GM21381 (cell line): ENCODE results near the gene HPSE2.
"Not testable (repeated sequence)": the region's sequence is repeated elsewhere in the genome, so short reads cannot be mapped to it uniquely, and the experiment has no call there.

Experiments used
- ATAC-seq: cut with Tn5 transposase; IDR thresholded peaks from one replicate; pipeline ENCODE4 v1.9.1; 2021; ENCODE audit warnings: mild to moderate bottlenecking, moderate library complexity; ENCODE audit not compliant: unreplicated experiment

HPSE2 gene

DNA sequence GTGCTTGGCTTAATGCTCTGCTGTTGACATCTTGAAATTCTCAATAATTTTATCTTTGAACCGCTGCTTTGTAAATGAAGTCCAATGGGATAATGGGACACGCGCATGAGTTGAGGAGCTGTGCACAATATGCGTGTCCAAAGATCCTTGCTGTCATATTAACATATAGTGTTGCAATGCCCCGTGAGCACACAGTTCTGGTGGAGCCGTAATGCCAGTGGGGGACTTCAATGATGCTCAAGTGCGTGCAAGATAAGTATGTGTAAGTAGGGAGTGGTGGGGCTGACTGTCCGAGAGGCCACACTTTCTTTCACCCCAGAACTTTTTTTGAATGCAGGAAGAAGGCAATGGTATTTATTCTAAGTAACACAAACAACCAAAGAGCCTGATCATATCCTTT is 711.5 kb downstream of the HPSE2 start:
- no peak for ATAC-seq

GRCh38 chr10:98519841-98520240 is 715.8 kb downstream of the HPSE2 start:
- ATAC-seq, result no peak

DNA sequence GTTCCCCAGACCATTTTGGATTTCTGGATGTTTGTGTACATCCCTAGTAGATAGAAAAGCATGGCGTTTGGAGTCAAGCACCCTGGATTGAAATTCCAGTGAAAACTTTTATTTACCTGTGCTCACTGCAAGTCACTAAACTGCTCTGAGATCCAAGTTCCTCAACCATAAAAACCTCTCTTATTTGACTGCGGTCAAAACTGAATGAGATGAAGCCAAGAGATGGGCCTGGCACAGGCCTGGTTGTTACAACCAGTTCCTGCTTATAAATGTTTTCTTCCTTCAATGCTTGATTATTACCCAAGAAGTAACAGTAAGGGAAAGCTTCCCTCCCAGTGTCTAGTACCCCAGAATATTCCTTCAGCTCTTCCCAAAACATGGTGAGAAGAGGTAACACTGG is 718.0 kb downstream of the HPSE2 start:
- ATAC-seq, result no peak

DNA sequence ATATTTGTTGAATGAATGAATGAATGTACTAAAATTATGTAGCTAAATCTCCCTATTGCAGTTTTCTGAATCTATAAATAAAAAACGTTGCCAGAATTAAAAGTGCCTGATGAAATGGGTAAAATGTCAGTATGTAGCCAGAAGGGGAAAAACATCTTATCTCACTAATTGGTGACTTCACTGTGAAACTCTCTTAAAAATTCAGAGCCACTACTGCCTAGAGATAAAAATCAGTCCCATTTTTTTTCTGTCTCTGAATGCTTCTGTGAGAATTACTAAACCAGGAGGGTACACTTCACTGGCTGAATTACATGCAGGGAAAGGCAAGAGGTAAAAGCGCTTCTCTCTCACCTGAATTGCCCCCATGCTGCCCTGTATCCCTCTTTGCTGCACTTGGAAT is 719.3 kb downstream of the HPSE2 start:
- ATAC-seq, result no peak

GRCh38 chr10:98513704-98514103 is 721.9 kb downstream of the HPSE2 start:
- no peak for ATAC-seq

GRCh38 chr10:98511876-98512275 is 723.8 kb downstream of the HPSE2 start:
- ATAC-seq, result no peak

DNA sequence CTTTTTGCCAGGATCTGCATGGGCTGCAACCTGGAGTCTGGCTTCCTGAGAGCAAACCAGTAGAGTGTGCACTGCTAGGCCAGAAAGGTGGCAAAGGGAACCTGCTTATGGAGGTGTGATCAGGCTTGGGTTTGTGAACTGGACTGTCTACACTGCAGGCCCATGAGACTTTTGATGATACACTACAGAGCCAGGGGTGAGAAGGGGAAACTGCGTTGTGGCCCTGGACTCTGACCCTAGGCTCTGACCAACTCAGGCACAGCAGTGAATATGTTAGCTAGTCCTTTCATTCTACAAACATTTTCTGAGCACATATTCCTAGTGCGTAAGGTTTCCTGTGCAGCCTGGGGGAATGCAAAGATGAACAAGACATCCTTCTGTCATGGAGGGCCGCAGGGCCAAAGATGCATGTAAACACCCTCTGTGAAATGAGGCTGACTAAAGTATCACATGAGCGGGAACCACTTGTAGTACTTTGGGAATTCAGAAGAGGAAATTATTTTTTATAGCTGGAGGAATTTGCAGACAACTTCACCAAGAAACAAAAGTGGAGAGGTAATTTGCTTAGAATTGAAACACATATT is 725.1 kb downstream of the HPSE2 start:
- ATAC-seq, result no peak

GRCh38 chr10:98509745-98510144 is 725.9 kb downstream of the HPSE2 start:
- ATAC-seq, result no peak

GRCh38 chr10:98502535-98502934 is 733.1 kb downstream of the HPSE2 start:
- not testable (repeated sequence) for ATAC-seq

DNA sequence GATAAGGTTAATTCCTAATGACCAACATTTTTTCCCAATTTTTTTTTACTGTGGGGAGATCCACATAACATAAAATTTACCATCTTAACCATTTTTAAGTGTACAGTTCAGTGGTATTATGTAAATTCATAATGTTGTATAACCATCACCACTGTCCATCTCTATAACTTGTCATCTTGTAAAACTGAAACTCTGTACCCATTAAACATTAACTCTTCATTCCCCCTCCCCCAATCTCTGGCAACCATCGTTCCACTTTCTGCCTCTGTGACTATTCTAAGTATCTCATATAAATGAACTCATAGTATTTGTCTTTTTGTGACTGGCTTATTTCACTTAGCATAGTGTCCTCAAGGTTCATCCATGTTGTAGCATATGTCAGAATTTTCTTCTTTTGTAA is 742.9 kb downstream of the HPSE2 start:
- no peak for ATAC-seq

DNA sequence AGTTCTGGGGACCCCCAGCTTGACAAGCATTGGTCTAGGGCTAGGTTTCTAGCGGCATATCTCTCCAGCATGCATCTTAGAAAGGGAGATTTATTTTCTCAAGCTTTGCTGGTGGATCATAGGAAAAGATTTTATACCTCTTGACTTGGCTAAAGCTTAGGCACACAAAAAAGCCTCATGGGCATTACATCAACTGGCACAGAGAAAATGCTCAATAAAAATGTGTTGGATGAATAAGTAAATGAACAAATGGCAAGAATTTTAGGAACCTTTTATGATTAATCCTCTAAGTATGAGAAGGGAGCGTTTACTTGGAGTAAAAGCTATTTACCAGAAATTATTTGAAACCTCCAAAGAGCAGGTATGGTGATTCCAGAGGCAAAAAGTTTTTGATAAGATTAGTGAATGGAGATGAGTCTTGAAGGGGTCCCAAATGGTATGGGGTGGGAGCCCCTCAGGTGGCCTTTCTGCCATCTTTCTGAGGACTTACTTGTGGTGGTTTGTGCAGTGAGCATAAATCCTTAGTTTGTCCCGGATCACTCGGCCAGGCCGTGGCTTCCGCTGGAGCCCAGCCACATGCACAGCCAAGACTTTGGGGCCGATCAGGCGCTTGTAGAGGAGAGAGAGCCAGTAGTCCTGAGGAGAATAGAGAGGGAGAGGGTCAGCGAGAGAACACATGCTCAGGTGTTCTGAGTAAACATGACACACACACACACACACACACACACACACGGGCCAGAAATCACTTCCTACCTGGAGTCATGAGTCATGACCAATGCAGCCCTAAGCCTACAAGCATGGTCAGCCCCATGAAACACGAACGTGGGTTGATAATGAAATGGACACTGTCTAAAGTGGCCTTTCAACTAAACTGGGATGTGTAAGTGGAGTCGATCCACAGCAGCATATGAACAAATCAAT is 745.8 kb downstream of the HPSE2 start:
- no peak for ATAC-seq

DNA sequence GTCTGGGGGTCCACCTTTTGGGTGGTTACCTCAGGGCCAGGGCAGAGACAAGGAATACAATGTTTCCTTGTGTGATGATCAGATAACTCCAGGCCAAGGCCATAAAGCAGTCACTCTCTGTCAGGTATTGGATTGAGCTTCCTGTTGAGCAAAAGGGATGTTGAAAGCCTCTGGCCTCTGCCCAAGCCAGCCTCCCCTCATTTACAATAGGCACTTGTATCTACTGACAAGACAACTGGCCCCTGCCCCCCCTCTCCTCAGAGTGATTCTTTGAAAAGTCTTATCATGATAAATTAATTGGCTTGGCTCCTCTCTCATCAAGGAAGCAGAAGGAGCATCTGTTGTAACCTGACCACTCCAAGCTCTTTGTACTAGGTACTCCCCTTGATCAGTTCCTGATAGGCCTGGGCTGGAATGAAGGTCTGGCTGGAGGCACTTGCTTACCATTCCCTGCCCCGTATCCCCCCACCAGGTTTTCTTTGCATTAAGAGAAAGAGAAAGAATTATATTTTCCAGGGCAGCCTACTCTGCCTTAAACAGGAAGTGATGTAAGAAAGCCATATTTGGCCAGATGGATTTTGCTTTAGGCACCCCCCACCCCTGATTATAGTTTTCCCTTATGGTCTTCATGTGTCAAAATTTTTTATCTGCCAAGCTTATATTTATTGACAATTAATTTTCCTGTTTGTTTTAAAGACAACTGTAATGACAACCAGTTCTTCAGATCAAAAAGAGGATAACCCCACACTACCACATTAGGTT is 746.8 kb downstream of the HPSE2 start:
- ATAC-seq, result no peak

- ATAC-seq, result no peak
Observed at GRCh38 chr10:98487649-98488048, 748.0 kb downstream of the HPSE2 start.

DNA sequence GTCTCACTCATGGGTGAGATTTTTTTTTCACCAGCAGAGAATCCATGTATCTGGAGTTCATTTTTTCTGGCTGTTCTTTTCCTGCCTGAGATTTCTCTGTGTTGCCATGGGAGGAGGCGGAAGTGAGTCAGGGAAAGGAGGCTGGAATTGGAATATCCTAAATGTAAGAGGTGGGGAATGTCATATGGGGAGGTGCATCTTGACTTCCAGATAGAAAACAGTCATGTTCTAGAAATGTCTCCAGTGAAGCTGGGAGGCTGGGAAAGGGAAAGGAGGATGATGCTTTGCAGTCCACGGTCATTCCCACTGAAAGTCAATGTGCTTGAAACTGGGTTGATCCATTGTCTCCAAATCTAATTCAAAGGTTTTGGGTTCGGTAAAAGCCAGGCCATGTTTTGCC is 749.2 kb downstream of the HPSE2 start:
- ATAC-seq, result no peak

GRCh38 chr10:98485959-98486358 is 749.7 kb downstream of the HPSE2 start:
- ATAC-seq, result no peak

DNA sequence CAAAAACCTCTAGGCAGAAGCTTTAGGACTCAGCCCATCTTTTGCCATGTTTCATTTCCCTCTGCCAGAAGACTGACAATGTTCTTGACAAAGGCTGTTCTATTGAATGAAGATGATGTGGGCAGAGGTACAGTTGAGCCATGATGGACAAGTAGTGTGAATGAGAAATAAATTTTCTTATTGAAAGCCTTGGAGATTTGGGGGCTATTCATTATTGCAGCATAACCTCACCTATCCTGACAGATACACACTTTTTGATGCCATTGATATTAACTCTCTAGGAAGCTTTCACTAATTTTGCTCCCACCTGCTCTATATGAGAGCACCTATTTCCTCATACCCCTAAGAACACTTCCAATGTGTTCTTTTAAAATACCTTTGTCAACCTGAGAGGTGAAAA is 752.0 kb downstream of the HPSE2 start:
- no peak for ATAC-seq

GRCh38 chr10:98482096-98482495 is 753.6 kb downstream of the HPSE2 start:
- no peak for ATAC-seq

DNA sequence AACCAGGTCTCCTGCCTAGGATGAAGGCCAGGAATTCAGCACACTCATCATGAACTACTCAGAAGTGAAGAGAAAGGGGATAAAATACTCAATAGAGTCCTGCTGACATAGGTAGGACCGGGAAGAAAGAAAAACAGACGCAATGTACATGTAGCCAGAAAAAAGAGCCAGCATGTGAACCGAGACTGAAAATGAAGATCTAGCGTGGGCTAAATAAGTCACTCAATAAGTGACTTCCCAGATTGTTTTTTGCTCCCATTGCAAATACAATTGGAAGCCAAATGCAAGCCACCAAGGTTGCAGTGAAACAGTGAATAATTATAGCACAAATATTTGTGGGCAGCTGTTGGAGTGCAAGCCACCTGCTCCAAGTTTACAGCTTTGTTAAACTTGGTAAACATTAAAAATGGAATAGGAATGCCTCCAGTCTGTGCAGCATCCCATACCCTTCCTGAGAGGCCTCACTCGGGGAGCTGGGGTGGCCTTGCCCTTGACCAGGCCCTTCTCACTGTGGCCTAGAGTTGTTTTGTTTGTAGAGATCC is 754.2 kb downstream of the HPSE2 start:
- no peak for ATAC-seq

- no peak for ATAC-seq
Observed at GRCh38 chr10:98478430-98479222, 757.0 kb downstream of the HPSE2 start.

DNA sequence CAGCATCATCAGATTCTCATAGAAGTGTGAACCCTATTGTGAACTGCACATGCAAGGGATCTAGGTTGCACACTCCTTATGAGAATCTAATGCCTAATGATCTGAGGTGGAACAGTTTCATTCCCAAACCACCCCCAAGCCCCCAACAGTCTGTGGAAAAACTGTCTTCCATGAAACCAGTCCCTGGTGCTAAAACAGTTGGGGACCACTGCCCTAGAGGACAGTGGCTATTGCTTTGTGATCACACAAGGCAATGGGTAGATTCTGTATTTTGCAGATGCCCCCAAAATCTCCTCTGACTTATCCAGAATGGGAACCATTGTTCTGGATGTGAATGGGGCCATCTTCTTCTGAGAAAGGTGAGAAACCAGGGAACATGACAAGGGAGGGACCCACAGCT is 757.8 kb downstream of the HPSE2 start:
- no peak for ATAC-seq

GRCh38 chr10:98474628-98475027 is 761.0 kb downstream of the HPSE2 start:
- ATAC-seq, result peak; percentile 66
